Measurements from ENCODE around the gene SLC38A1. TPM values are rescaled to one million over a fixed set of nuclear protein-coding genes. Genes with fewer than 3 reads are reported as not detected.

The SLC38A1 gene
- total RNA-seq, 1 experiment from 2014 or later = 107 TPM

DNA sequence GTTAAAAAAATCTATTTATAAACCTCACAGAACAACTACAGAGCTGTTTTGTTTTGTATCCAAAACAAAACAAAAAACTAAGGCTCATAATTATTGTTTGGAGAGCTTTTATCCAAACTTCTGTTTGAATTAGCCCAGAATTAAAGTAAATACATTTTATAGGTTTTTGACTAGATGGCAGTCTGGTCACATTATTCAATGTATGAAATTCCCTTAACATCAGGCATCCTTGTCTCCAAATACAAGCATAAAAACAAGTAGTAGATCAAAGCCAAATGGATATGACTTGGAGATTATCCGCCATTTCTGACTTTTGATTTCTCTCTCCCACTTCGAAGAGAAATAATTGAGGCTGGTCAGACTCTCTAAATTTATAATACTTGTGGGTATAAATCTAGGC, 63.5 kb downstream of the SLC38A1 start:
- H3K4me3 ChIP-seq (ENCODE audit: low read length) = no peak overlapping the region
- H2AFZ ChIP-seq (ENCODE audit: low read length) = no peak overlapping the region
- ChIA-PET CTCF (no interaction called here), POLR2A (ENCODE audit: unreplicated experiment) (no interaction called here)
- peaks cover 8% of the 10 kb centered on the region for H3F3A ChIP-seq (ENCODE audit: low read length, unreplicated experiment)
- TF ChIP-seq, protein P1, sequence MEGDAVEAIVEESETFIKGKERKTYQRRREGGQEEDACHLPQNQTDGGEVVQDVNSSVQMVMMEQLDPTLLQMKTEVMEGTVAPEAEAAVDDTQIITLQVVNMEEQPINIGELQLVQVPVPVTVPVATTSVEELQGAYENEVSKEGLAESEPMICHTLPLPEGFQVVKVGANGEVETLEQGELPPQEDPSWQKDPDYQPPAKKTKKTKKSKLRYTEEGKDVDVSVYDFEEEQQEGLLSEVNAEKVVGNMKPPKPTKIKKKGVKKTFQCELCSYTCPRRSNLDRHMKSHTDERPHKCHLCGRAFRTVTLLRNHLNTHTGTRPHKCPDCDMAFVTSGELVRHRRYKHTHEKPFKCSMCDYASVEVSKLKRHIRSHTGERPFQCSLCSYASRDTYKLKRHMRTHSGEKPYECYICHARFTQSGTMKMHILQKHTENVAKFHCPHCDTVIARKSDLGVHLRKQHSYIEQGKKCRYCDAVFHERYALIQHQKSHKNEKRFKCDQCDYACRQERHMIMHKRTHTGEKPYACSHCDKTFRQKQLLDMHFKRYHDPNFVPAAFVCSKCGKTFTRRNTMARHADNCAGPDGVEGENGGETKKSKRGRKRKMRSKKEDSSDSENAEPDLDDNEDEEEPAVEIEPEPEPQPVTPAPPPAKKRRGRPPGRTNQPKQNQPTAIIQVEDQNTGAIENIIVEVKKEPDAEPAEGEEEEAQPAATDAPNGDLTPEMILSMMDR (conservative IDR thresholded peaks at IDR 0.05; ENCODE audit: low read depth, low read length) = no peak
- no peak for TF ChIP-seq EZH2 (IDR thresholded peaks at IDR 0.05; ENCODE audit: low read length, unreplicated experiment)
- no peak for TF ChIP-seq EZH2phosphoT487 (IDR thresholded peaks at IDR 0.05; ENCODE audit: borderline replicate concordance, low read length)
- H3K9ac ChIP-seq (ENCODE audit: low read length) = no peak overlapping the region
- peaks cover 13% of the 10 kb centered on the region for H4K20me1 ChIP-seq (ENCODE audit: low read length)
- no peaks in the 10 kb centered on the region for H3K27me3 ChIP-seq (ENCODE audit: low read length)
- no TSS peak for BruUV-seq (replicated peaks)
- intact Hi-C loops (cut with micrococcal nuclease) = loop anchor here (5.0 kb wide), 1 partner anchor 62 kb away; the partner anchor contains the start of gene SLC38A1
- H3K9me3 ChIP-seq (ENCODE audit: low read length) = no peaks in the 10 kb centered on the region
- no peak overlapping the region for H3K4me2 ChIP-seq (ENCODE audit: low read length)
- DNase-seq (no peak), ATAC-seq (no peak)
- H3K79me2 ChIP-seq (ENCODE audit: low read length) = peaks cover 22% of the 10 kb centered on the region
- no peaks in the 10 kb centered on the region for H3K9me2 ChIP-seq (replicated peaks; ENCODE audit: low read length)
- H3K4me1 ChIP-seq (ENCODE audit: insufficient read depth, low read length) = peaks cover 24% of the 10 kb centered on the region
- H3K36me3 ChIP-seq (ENCODE audit: low read depth, low read length) = peaks cover 77% of the 10 kb centered on the region
- H3K27ac ChIP-seq (ENCODE audit: low read length) = no peak overlapping the region

DNA sequence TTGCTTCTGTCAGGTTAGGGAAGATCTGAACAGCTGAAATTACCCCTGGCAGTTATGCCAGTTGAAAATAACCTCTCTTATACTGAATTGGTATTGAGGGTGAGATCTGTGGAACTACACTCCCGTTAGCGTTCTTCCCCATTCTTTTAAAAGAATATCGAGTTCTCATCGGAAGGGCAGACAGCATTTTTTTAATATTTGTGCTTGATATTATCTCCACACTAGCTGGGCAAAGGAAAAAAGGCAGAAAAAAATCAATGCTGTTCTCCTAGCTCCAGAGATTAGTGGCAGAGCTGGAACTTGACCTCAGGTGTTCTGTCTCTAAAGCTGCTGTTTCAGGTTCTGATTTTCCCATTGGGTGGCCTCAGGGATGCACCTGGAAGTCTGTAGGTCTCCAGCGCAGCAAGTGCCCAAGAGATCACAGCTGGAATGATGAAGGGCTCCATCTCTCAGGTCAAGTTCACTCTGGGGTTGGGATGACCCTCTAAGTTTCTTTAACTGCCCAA, 67.5 kb downstream of the SLC38A1 start:
- no peak overlapping the region for H2AFZ ChIP-seq (ENCODE audit: low read length)
- H3K9me3 ChIP-seq (ENCODE audit: low read length) = no peaks in the 10 kb centered on the region
- no peak overlapping the region for H3K9ac ChIP-seq (ENCODE audit: low read length)
- H3K36me3 ChIP-seq (ENCODE audit: low read depth, low read length) = peaks cover 86% of the 10 kb centered on the region
- H3K79me2 ChIP-seq (ENCODE audit: low read length) = no peaks in the 10 kb centered on the region
- H3F3A ChIP-seq (ENCODE audit: low read length, unreplicated experiment) = no peaks in the 10 kb centered on the region
- H3K4me1 ChIP-seq (ENCODE audit: insufficient read depth, low read length) = no peaks in the 10 kb centered on the region
- ATAC-seq (no peak), DNase-seq (no peak)
- H3K9me2 ChIP-seq (replicated peaks; ENCODE audit: low read length) = no peaks in the 10 kb centered on the region
- H3K4me2 ChIP-seq (ENCODE audit: low read length) = no peak overlapping the region
- TF ChIP-seq EZH2 (IDR thresholded peaks at IDR 0.05; ENCODE audit: low read length, unreplicated experiment) (no peak), EZH2phosphoT487 (IDR thresholded peaks at IDR 0.05; ENCODE audit: borderline replicate concordance, low read length) (no peak)
- TF ChIP-seq, protein P1 (conservative IDR thresholded peaks at IDR 0.05; ENCODE audit: low read depth, low read length) = no peak
- no peaks in the 10 kb centered on the region for H3K27me3 ChIP-seq (ENCODE audit: low read length)
- H4K20me1 ChIP-seq (ENCODE audit: low read length) = no peaks in the 10 kb centered on the region
- no peak overlapping the region for H3K4me3 ChIP-seq (ENCODE audit: low read length)
- ChIA-PET POLR2A (ENCODE audit: unreplicated experiment) (no interaction called here), CTCF (no interaction called here)
- intact Hi-C loops (cut with micrococcal nuclease) = no loop called here
- H3K27ac ChIP-seq (ENCODE audit: low read length) = no peak overlapping the region
- no TSS peak for BruUV-seq (replicated peaks)

DNA sequence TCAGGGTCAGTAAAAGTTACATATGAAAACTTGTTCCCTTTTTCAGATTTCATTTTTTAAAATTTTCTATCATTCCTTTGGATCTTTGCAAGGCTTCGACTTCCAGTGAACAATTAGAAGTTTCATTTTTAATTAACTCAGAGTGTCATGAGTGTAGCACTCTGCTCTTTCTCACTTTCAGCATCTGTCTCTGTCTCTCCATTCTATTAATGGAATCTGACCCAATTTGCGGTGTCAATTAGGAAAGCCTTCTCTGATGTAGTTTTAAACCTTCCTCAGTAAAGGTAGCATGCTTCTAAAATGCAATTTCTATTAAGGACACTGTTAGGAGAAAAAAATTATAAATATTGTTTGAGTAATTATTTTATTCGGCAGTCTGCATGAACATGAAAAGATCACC, 68.3 kb downstream of the SLC38A1 start:
- CTCF ChIA-PET = no interaction called here

More for the DNA sequence above, 68.3 kb downstream of the SLC38A1 start:
- H3K4me3 ChIP-seq (ENCODE audit: low read length) = no peak overlapping the region
- peaks cover 88% of the 10 kb centered on the region for H3K36me3 ChIP-seq (ENCODE audit: low read depth, low read length)
- no peaks in the 10 kb centered on the region for H3K4me1 ChIP-seq (ENCODE audit: insufficient read depth, low read length)
- H3K79me2 ChIP-seq (ENCODE audit: low read length) = no peaks in the 10 kb centered on the region
- H4K20me1 ChIP-seq (ENCODE audit: low read length) = no peaks in the 10 kb centered on the region
- BruUV-seq (replicated peaks) = no TSS peak
- no peak for TF ChIP-seq EZH2 (IDR thresholded peaks at IDR 0.05; ENCODE audit: low read length, unreplicated experiment)
- TF ChIP-seq, protein P1 (conservative IDR thresholded peaks at IDR 0.05; ENCODE audit: low read depth, low read length) = no peak
- no peak for TF ChIP-seq EZH2phosphoT487 (IDR thresholded peaks at IDR 0.05; ENCODE audit: borderline replicate concordance, low read length)
- H2AFZ ChIP-seq (ENCODE audit: low read length) = no peak overlapping the region
- H3K9ac ChIP-seq (ENCODE audit: low read length) = no peak overlapping the region
- no peaks in the 10 kb centered on the region for H3F3A ChIP-seq (ENCODE audit: low read length, unreplicated experiment)
- no peaks in the 10 kb centered on the region for H3K9me3 ChIP-seq (ENCODE audit: low read length)
- H3K27me3 ChIP-seq (ENCODE audit: low read length) = no peaks in the 10 kb centered on the region
- POLR2A ChIA-PET (ENCODE audit: unreplicated experiment) = no interaction called here
- H3K4me2 ChIP-seq (ENCODE audit: low read length) = no peak overlapping the region
- no peaks in the 10 kb centered on the region for H3K9me2 ChIP-seq (replicated peaks; ENCODE audit: low read length)
- ATAC-seq = no peak
- H3K27ac ChIP-seq (ENCODE audit: low read length) = no peak overlapping the region
- intact Hi-C loops (cut with micrococcal nuclease) = no loop called here
- DNase-seq = no peak
